ENCODE data around the gene BNC2. TPM values are rescaled to one million over a fixed set of nuclear protein-coding genes. Genes with fewer than 3 reads are reported as not detected.

Gene BNC2
- total RNA-seq, 1 experiment from 2014 or later: 43.6 TPM

DNA sequence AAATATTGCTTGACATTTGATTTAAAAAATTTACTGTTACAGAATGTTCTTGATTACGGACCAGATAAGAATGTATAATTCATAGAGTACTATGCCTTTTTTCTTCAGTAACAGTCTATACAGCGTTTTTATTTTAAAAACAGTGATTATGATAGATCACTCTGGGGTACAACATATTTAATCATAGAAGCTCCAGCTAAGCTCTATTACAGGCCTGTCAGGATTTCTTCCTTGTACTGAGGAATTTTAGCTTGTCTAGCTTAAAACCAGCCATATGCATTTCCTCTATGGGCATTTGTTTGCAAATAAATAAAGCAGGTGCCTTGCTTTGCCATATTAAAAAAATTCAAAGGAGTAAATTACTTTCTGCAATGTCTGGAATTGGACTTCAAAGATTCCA is 423.8 kb downstream of the BNC2 start:
- no peak overlapping the region for H3K18ac ChIP-seq (ENCODE audit: insufficient read length, low read depth, low read length)
- H2AFZ ChIP-seq (ENCODE audit: low read length): no peak overlapping the region
- H2AK5ac ChIP-seq (ENCODE audit: insufficient read length, low read length): no peak overlapping the region
- Mint-ChIP-seq H3K4me3 (no peak overlapping the region), H3K9me3 (no peaks in the 10 kb centered on the region), H3K27me3 (ENCODE audit: low read depth) (no peaks in the 10 kb centered on the region), H3K27ac (no peak overlapping the region), H3K36me3 (ENCODE audit: insufficient read depth in 1 of 3, low read depth in 3 of 3) (no peaks in the 10 kb centered on the region), H3K4me1 (peaks cover 18 to 38% of the 10 kb centered on the region in 2 experiments)
- no CpG with 5 or more reads among the region's 2 CpGs for WGBS (ENCODE audit: extremely low coverage, insufficient read length, low lambda C conversion rate)
- no peak overlapping the region for H3T11ph ChIP-seq (ENCODE audit: low read length)
- no peaks in the 10 kb centered on the region for H3K79me2 ChIP-seq (ENCODE audit: insufficient read depth, low read length)
- H3K4ac ChIP-seq (ENCODE audit: low read depth, low read length): no peak overlapping the region
- no peak overlapping the region for H3K56ac ChIP-seq (ENCODE audit: insufficient read length, low read depth, low read length)
- H3K9me3 ChIP-seq (ENCODE audit: control insufficient read depth, low read depth, low read length): no peaks in the 10 kb centered on the region
- no peak overlapping the region for H2BK20ac ChIP-seq (ENCODE audit: low read depth, low read length, poor library complexity, severe bottlenecking)
- H3K9ac ChIP-seq (ENCODE audit: extremely low read depth, insufficient read length, low read length): no peak overlapping the region
- H3K4me2 ChIP-seq (ENCODE audit: insufficient read depth, insufficient read length, low read length): no peak overlapping the region
- no peak overlapping the region for H2BK120ac ChIP-seq (ENCODE audit: low read depth, low read length, poor library complexity, severe bottlenecking)
- no peak overlapping the region for H4K5ac ChIP-seq (ENCODE audit: insufficient read length, low read depth, low read length)
- no peak overlapping the region for H2BK5ac ChIP-seq (ENCODE audit: insufficient read length, low read length)
- TF ChIP-seq, protein P1, sequence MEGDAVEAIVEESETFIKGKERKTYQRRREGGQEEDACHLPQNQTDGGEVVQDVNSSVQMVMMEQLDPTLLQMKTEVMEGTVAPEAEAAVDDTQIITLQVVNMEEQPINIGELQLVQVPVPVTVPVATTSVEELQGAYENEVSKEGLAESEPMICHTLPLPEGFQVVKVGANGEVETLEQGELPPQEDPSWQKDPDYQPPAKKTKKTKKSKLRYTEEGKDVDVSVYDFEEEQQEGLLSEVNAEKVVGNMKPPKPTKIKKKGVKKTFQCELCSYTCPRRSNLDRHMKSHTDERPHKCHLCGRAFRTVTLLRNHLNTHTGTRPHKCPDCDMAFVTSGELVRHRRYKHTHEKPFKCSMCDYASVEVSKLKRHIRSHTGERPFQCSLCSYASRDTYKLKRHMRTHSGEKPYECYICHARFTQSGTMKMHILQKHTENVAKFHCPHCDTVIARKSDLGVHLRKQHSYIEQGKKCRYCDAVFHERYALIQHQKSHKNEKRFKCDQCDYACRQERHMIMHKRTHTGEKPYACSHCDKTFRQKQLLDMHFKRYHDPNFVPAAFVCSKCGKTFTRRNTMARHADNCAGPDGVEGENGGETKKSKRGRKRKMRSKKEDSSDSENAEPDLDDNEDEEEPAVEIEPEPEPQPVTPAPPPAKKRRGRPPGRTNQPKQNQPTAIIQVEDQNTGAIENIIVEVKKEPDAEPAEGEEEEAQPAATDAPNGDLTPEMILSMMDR (conservative IDR thresholded peaks at IDR 0.05): no peak
- no peaks in the 10 kb centered on the region for H3K27me3 ChIP-seq (ENCODE audit: insufficient read depth, low read length)
- H3K14ac ChIP-seq (ENCODE audit: insufficient read depth, low read length): no peak overlapping the region
- H3K4me1 ChIP-seq (ENCODE audit: insufficient read depth, low read length): peaks cover 2% of the 10 kb centered on the region
- no peak overlapping the region for H2BK12ac ChIP-seq (ENCODE audit: insufficient read length, low read depth, low read length)
- H4K91ac ChIP-seq (ENCODE audit: insufficient read length, low read depth, low read length): no peak overlapping the region
- no peak overlapping the region for H2BK15ac ChIP-seq (ENCODE audit: low read depth, low read length)
- H3K79me1 ChIP-seq (ENCODE audit: insufficient read depth, low read depth, low read length, poor library complexity, severe bottlenecking): no peaks in the 10 kb centered on the region
- H3K23me2 ChIP-seq (ENCODE audit: insufficient read length, low read depth, low read length, poor library complexity, severe bottlenecking): no peaks in the 10 kb centered on the region
- H4K20me1 ChIP-seq (ENCODE audit: control insufficient read depth, insufficient read depth, insufficient read length): no peaks in the 10 kb centered on the region
- H3K23ac ChIP-seq (ENCODE audit: insufficient read length, low read depth, low read length): no peak overlapping the region
- H4K8ac ChIP-seq (replicated peaks; ENCODE audit: insufficient read length, low read depth, low read length): no peak overlapping the region
- no peak for DNase-seq
- no peak overlapping the region for H3K27ac ChIP-seq (ENCODE audit: insufficient read length, low read depth, low read length)

All from H9 (cell line).